GM19025 (cell line): ENCODE measurements around the gene HGD.
"Not testable (repeated sequence)": the region's sequence is repeated elsewhere in the genome, so short reads cannot be mapped to it uniquely, and the experiment has no call there.

Experiments used
- ATAC-seq: cut with Tn5 transposase; IDR thresholded peaks from one replicate; pipeline ENCODE4 v1.9.1; 2021; ENCODE audit warnings: mild to moderate bottlenecking, low read depth, moderate library complexity; ENCODE audit not compliant: unreplicated experiment

HGD gene

DNA sequence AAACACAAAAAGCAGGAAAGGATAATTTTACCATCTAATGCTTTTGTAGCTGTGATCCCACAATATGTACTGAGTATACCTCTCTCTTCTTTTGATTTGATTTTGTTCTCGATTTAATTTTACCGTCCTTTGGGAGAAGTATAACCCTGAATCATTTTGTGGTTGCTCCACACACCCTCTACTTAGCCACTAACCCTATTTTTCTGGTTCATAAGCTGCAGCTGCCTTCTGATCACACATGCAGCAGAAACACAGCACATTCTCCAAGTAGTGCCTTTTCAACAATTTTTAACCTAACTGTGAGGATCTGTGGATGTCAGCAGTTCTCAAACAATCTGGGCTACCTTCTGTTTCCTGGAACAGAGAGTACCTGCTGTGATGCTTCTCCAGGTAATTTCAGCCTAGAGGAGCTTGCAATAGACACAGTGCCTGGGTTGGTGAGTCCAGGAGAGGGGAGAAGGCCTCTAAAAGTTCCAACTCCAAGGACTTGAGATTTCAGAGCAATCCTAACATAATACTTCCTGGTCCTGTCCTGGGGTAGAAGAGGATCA lies 40.3 kb downstream of the HGD start:
- ATAC-seq: no peak

DNA sequence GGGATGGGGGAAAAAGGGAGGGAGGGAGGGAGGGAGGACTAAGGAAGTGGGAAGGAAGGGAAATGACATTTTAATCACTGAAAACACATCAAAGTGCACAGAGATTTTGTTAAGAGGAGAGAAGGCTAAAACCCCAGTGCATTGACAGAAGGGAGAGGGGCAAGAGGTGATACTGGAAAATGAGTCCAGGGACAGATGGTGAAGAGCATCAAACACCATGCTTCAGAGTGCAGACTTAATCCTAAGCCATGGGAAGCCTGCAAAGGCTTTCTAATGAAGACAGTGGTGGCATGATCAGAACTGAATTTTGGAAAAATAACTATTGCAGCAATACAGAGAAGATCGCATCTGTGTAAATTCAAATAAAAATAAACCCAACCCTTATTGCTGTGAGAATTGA lies 41.8 kb downstream of the HGD start:
- no peak for ATAC-seq

DNA sequence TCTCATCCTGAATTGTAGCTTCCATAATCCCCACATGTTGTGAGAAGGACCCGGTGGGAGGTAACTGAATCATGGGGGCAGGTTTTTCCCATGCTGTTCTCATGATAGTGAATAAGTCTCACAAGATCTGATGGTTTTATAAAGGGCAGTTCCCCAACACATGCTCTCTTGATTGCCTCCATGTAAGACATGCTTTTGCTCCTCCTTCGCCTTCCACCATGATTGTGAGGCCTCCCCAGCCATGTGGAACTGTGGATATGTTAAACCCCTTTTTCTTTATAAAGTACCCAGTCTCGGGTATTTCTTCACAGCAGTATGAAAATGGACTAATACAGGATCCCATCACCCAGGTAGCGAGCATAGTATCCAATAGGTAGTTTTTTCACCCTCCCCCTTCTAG lies 43.2 kb downstream of the HGD start:
- ATAC-seq: not testable (repeated sequence)

DNA sequence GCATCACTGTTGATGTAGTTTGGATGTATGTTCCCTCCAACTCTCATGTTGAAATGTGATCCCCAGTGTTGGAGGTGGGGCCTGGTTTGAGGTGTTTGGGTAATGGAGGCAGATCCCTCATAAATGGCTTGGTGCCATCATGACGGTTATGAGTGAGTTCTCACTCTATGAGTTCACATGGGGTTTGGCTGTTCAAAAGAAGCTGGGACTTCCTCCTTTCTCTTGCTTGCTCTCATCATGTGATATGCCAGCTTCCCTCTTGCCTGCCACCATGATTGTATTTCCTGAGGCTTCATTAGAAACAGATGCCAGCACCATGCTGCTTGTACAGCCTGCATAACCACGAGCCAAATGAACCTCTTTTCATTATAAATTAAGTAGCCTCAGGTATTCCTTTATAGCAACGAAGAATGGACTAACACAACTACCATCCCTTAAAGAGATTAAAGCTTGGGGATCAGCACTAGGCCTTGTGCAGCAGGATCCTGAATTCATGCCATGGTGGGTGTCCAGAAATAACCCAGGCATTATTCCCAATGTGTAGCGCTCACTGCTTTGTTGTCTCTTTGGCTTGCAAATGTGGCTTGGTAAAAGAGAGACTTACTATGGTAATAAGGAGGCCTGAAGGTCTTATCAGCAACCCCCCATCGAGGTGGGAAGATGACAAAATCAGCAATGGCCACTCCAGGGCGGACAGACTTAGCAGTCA lies 44.0 kb downstream of the HGD start:
- no peak for ATAC-seq

DNA sequence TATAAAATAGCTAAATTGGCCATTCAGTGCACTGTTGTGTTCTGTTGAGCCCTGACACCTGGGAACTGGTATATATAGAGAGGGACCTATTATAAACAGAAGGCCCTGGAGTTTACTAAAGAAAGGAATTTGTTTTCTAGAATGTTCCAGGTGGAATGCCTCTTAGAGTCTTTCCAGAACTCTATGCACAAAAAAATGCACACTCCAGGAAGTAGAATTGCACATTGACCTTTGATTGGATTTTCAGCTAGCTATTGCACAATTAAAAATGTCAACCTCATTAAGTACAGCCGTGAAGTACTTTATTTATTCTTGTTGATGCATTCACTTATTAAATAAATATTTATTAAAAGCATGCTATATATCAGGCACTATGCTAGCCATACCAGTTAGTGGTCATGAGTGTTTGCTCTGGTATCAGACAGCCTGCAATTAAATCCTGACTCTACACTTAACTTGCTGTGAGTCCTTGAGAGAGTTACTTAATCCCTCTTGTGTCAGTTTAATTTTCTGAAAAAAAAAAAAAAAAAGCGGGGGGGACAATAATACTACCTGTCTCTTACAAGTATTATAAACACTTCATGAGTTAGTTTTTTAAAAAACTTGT lies 45.1 kb downstream of the HGD start:
- ATAC-seq: no peak

DNA sequence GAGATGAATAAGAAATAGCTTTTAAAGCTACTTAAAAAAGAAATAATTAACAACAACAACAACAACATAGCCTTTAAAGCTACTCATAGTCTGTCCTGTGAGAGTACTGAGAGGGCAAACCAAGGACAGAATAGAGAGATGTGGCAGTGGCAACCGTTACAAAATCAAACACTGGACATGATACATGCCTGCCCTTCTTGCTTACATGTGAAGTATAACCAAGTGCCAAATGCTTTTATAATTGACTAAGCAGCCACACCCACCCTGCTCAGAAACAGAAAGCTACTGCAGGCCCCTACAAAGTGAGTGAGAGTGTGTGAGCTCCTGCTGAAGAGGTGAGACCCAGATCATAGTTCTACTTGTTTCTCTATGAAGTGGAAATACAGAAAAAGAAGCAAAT lies 47.5 kb downstream of the HGD start:
- no peak for ATAC-seq

DNA sequence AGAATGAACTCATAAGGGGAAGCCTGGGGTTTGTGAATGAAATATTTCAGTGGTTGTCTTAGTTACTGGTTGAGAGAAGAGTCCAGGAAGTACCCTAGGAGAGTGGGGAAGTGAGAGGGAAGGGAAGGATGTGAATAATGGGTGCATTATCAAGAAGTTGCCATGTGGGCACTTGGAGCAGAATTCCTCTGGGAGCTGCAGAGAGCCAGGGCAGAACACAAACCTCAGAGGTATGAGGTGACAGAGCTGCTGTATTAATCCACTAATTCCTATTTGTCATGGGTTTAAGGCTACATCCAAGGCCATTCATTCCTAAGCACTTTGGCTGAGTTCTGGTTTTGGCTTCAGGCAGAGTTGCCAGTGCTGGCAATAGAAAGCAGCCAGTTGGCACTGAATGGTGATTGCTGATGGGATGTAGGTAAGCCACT lies 56.9 kb downstream of the HGD start:
- ATAC-seq: no peak

DNA sequence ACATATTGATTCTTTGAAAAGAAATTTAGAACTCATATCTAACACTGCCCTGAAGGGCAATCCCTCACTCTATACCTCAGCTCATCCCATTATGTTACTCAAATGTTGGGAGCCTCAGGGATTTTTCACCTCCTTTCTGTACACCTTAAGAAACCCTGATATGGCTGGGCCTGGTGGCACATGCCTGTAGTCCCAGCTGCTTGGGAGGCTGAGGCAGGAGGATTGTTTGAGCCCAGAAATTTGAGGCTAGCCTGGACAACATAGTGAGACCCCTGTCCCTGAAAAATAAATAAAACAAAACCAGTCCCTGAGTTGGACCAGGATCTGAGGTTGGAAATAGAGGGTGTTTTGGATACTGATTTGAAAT lies 58.3 kb downstream of the HGD start:
- no peak for ATAC-seq

DNA sequence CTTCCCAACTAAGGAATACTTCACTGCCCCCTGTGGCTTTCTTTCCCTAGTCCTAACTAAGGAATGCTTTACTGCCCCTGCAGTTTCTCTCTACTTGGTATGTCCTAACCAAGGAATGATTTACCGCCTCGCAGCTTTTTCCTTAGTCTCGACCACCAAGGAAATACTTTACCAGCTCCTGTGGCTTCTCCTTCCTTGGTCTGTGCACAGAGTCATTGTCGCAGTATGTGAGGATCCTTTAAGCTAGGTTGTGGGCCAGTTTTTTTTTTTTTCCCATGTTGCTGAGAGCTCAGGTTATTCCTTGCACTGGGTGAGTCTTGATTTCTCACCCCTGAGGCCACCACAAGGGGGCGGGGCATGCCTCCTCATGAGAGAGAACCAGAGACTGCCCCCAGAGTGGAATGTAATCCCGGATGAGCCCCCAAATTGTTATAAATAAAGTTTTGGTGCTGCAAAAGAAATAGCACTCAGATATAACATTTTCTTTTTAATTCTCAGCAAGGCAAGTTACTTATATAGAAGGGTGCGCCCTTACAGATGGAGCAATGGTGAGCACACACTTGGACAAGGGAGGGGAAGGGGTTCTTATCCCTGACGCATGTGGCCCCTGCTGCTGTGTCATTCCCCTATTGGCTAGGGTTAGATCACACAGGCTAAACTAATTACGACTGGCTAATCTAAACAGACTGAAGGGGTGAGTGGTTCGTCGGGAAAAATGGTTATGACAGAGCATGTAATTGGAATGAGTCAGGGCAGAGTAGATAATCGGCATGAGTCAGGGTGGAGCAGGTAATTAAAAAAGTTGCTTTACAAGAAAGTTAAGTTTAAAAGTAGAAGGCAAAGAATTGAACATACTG lies 58.9 kb downstream of the HGD start:
- ATAC-seq: no peak

DNA sequence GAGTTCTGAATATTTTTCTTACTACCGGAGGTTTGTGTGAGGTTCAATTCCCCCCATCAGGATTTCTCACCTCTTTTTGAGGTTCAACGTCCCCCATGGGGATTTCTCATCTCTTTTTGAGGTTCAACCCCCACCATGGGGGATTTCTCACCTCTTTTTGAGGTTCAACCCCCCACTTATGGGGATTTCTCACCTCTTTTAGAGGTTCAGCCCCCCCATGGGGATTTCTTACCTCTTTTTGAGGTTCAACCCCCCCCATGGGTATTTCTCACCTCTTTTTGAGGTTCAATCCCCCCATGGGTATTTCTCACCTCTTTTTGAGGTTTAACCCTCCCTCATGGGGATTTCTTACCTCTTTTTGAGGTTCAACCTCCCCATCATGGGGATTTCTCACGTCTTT lies 59.6 kb downstream of the HGD start:
- ATAC-seq: no peak

DNA sequence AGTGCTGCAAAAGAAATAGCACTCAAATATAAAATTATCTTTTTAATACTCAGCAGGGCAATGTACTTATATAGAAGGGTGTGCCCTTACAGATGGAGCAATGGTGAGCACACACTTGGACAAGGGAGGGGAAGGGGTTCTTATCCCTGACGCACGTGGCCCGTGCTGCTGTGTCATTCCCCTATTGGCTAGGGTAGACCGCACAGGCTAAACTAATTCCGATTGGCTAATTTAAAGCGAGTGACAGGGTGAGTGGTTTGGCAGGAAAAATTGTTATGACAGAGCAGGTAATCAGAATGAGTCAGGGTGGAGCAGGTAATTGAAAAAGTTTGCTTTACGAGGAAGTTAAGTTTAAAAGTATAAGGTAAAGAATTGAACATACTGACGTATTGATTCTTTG lies 65.3 kb downstream of the HGD start:
- ATAC-seq: not testable (repeated sequence)

DNA sequence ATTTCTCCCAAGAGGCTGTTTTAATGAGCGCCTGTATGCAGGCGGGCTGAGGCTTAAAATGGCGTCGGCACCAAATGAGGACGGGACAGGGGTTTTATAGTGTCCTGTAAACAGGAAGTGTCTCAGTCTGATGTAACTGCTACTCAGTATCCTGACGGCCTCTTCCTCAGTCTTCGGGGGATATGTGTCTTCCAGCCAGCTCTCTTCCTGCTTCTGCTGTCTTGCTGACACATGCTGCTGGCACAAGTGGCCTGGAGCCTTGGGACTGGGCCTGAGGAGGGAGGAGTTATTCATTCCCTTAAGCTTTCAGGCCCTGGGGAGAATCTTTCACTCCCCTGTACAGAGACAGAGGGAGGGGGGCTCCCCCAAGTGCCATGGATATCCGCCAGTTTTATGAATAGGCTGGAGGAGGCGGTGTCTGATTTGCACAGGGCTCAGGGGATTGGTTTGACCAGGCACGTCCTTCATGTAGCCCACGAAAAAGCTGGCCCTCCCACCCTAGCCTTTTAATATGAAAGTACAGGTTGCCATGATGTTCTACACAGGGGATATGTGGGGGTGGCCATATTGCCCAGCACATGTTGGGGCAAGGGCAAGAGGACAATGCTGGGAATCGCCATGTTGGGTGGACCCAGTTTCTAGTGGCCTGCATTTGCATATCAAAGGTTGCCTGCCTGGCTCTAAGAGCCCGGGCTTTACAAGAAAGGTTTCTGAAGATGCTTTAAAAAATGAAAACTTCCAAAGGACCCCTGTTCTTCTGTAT lies 66.0 kb downstream of the HGD start:
- no peak for ATAC-seq

DNA sequence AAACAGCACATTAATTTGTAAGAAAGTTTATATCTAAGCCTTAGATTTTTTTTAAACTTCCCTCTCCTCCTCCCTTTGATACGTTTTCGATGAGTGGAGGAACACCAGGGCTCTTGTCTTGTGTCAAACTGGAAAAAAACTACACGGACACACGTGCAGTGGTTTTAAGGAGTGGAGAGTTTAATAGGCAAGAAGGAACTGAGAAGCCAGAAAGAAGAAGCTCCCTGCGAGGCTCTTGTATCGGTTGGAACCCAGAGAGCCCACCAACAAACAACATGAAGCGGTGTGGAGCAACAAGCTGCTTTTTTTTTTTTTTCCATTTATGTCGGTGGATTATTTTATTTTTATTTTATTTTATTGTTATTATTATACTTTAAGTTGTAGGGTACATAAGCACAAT lies 67.3 kb downstream of the HGD start:
- ATAC-seq: no peak

DNA sequence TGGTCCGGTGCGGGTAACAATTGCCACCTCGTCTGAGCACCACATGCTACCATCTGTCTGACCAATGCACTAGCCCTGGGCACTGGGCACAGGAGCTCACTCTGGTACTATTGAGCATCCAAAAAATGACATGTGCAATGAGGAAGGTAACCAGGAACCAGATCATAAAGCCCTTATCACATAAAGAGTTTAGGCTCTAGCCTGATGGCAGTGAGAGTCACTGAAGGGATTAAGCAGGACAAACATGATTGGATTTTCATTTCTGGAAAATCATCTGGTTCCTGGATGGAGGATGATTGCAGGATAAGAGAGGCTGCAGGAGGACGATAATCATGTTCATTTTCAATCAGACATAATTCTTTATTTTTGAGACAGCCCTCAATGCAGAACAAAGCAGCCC lies 73.5 kb downstream of the HGD start:
- no peak for ATAC-seq

DNA sequence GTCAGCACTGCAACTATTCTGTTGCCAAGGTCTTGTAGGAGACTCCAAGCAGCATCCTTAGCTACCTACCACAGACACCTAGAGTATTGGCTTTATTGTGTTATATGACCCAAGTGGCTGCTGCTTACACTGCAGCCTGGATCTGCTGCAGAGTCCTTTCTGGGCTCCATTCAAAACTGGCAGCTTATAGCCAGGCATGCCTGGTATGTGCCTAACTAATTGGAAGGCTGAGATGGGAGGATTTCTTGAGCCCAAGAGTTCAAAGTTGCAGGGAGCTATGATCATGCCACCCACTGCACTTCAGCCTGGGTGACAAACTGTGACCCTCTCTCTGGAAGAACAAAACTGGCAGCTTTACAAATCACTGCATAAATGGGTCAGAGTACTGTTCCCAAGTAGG lies 77.3 kb downstream of the HGD start:
- ATAC-seq: no peak

DNA sequence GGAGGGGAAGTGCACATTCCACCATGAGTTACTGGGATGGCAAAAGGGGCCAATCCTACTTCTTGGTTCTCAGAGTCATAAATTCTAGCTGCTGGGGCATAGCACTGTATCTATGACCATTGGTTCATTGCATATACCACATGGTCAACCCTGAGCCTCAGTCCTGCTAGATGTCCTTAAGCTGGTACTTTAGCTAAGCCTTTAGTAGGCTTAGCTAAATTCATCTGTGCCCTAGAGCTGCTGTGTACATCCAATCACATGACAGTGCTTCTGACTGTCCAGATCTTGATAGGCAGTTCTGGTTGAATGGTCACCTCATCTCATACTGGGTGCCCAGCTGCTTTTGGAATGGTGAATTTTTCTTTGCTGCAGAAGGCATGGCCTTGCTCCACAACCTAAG lies 77.7 kb downstream of the HGD start:
- ATAC-seq: no peak

DNA sequence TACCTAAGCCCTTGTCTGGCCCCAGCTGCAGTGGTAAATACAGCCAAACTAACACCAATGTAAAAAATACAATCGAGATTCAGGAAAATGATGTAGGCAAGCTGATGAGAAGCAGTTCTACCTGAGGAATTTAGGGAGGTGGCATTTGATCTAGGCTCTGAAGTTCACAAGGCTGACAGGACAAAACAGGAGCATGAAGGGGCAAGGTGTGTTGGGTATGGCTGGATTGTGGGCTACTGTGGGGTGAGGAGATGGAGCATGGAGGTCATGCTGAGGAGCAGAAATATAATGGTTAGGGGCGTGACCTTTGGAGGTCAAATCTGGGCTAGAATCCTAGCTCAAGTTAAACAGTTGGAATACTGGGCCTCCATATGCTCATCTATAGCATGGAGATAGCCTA lies 79.4 kb downstream of the HGD start:
- no peak for ATAC-seq

DNA sequence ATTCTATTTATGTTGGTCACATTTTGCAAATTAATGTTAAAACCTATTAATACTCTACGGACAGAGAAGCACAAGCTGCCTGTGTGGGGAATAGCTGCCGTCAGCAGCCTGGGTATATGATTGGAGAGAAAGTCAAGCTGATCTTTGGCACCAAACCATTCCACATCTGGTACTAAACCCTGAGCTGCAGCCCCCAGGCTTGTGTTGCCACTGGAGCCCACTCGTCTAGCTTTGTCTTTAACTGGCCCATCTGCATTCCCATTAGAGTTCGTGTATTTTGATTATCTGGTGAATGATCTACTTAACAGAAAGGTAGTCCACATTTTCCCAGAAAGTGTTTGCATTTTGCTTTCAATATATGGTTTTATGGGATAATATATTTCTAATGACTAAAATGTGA lies 80.5 kb downstream of the HGD start:
- no peak for ATAC-seq

DNA sequence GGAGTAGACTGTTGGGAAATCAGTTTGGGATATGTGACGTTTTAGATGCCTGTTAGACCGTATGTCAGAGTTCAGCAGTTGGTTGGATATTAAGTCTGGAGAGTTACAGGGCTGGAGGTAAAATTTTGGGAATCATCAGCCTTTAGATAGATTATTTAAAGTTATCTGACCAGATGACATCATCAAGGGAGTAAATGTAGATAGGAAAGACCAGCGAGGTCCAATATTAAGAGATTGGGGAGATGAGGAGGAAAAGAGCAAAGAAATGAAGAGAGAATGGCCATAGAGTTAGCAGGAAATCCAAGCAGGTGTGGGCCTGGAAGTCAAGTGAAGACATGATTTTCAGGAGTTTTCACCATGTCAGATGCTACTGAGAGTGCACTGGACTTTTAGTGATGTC lies 82.8 kb downstream of the HGD start:
- ATAC-seq: no peak

DNA sequence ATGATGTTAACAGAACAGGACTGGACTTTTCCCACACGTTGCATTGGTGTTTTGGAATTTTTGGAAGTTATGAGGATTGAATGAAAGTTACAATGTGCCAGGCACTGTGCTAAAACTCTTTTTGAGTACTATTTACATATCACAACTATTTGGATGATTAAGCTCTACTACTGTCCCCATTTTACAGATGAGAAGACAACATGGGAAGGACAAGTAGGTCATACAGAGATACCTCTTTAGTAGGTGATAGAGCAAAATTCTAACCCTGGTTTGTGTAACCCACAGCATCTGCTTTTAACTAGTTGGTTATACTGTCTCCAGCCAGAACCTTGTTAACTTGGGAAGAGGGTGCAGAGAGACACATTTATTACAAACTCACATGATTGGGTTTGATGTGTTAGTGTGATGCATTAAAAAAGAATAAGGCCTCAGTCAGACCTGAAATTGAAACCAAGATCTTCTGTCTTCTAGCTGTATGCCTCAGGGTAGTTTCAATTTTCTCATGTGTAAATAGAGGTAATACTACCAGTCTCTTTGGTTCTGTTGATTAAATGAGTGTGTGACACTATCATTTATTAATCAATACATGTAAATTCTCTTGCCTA lies 84.5 kb downstream of the HGD start:
- peak; percentile 36 for ATAC-seq
